IMR-90 (cell line): ENCODE results near the gene SLC1A1. TPM values are rescaled to one million over a fixed set of nuclear protein-coding genes. Genes with fewer than 3 reads are reported as not detected.

ENCODE experiments used
- ATAC-seq: fragments of 200-7000 bp; cut with Tn5 transposase; 2 replicates; pipeline ENCODE4 v1.9.1; 2020; ENCODE audit warnings: low read depth, mild to moderate bottlenecking, moderate library complexity
- BruUV-seq: library from RNA; stranded (reverse); fragments of 400-500 nt; replicated peaks from 2 replicates; lab custom pipeline; 2021; lab: Mats Ljungman, UMichigan
- CTCF ChIA-PET: fragments of 300-600 bp; formaldehyde crosslinking; extraction: SDS; loops from one replicate; lab custom pipeline; 2021; ENCODE audit warnings: antibody characterized with exemption; lab: Yijun Ruan, JAX
- POLR2A ChIA-PET: fragments of 300-600 bp; sonication (Branson Sonifier 250); formaldehyde crosslinking; loops from one replicate; lab custom pipeline; 2022; ENCODE audit warnings: antibody characterized with exemption; ENCODE audit not compliant: unreplicated experiment; lab: Charles Lee
- DNase-seq: peaks from one replicate; pipeline ENCODE4 v3.0.0; 2013
- H2AFZ ChIP-seq: replicated peaks from 2 replicates; pipeline ENCODE3; 2013; ENCODE audit warnings: low read length, mild to moderate bottlenecking; ENCODE audit not compliant: poor library complexity
- H2AK5ac ChIP-seq: 2 replicates; pipeline ENCODE4 v1.6.1; 2013; ENCODE audit warnings: low read depth, low read length, inconsistent platforms
- H2AK9ac ChIP-seq: replicated peaks from 2 replicates; pipeline ENCODE3; 2013; ENCODE audit warnings: mild to moderate bottlenecking, low read depth, low read length, moderate library complexity; ENCODE audit not compliant: poor library complexity
- H2BK120ac ChIP-seq: 2 replicates; pipeline ENCODE4 v1.6.1; 2013; ENCODE audit warnings: low read depth, low read length, inconsistent platforms
- H2BK15ac ChIP-seq: 3 replicates; pipeline ENCODE4 v1.6.1; 2013; ENCODE audit warnings: low read depth, low read length, inconsistent platforms
- H2BK20ac ChIP-seq: 2 replicates; pipeline ENCODE4 v1.6.1; 2013; ENCODE audit warnings: low read depth, mild to moderate bottlenecking, inconsistent platforms, low read length, moderate library complexity
- H2BK5ac ChIP-seq: 2 replicates; pipeline ENCODE4 v1.6.1; 2013; ENCODE audit warnings: mild to moderate bottlenecking, low read depth, low read length, inconsistent platforms; ENCODE audit not compliant: poor library complexity, severe bottlenecking
- H3K14ac ChIP-seq: replicated peaks from 2 replicates; pipeline ENCODE4 v1.6.1; 2013; ENCODE audit warnings: low read depth, low read length, inconsistent platforms
- H3K18ac ChIP-seq: 2 replicates; pipeline ENCODE4 v1.6.1; 2013; ENCODE audit warnings: low read depth, low read length, control low read depth
- H3K23ac ChIP-seq: 2 replicates; pipeline ENCODE4 v1.6.1; 2013; ENCODE audit warnings: low read depth, low read length, inconsistent platforms
- H3K27ac ChIP-seq: 2 replicates; pipeline ENCODE4 v1.5.1; 2013; ENCODE audit warnings: mild to moderate bottlenecking, control low read depth, low read length; ENCODE audit not compliant: insufficient read depth
- H3K27me3 ChIP-seq: 2 replicates; pipeline ENCODE4 v1.6.1; 2013; ENCODE audit warnings: low read length; ENCODE audit not compliant: control insufficient read depth, insufficient read depth
- H3K36me3 ChIP-seq: 2 replicates; pipeline ENCODE4 v1.6.1; 2013; ENCODE audit warnings: low read length, mixed read lengths; ENCODE audit not compliant: control insufficient read depth, insufficient read depth
- H3K4ac ChIP-seq: 2 replicates; pipeline ENCODE4 v1.6.1; 2013; ENCODE audit warnings: low read depth, low read length, inconsistent platforms
- H3K4me1 ChIP-seq: 2 replicates; pipeline ENCODE4 v1.6.1; 2013; ENCODE audit warnings: low read length, mixed read lengths; ENCODE audit not compliant: control insufficient read depth, insufficient read depth
- H3K4me2 ChIP-seq: 2 replicates; pipeline ENCODE4 v1.6.1; 2013; ENCODE audit warnings: low read depth, mild to moderate bottlenecking, control low read depth, low read length, moderate library complexity
- H3K4me3 ChIP-seq: 2 replicates; pipeline ENCODE4 v1.5.1; 2013; ENCODE audit warnings: low read depth, mild to moderate bottlenecking, control low read depth, low read length, moderate library complexity; ENCODE audit not compliant: insufficient read depth
- H3K56ac ChIP-seq: 2 replicates; pipeline ENCODE4 v1.6.1; 2013; ENCODE audit warnings: low read length, inconsistent platforms; ENCODE audit not compliant: insufficient read depth; ENCODE audit errors: extremely low read depth
- H3K79me1 ChIP-seq, 2 experiments: 2 replicates each; pipeline ENCODE4 v1.6.1; 2013; ENCODE audit warnings: low read length in 2 of 2, inconsistent platforms in 1 of 2, low read depth in 1 of 2
- H3K9ac ChIP-seq: 2 replicates; pipeline ENCODE4 v1.6.1; 2013; ENCODE audit warnings: low read depth, low read length, control low read depth
- H3K9me1 ChIP-seq: 2 replicates; pipeline ENCODE4 v1.6.1; 2013; ENCODE audit warnings: low read length, inconsistent platforms; ENCODE audit not compliant: insufficient read depth
- H3K9me3 ChIP-seq: 2 replicates; pipeline ENCODE4 v1.6.1; 2013; ENCODE audit warnings: low read length; ENCODE audit not compliant: control insufficient read depth, insufficient read depth
- H4K20me1 ChIP-seq: 2 replicates; pipeline ENCODE4 v1.6.1; 2013; ENCODE audit warnings: low read length, inconsistent platforms; ENCODE audit not compliant: insufficient read depth
- H4K5ac ChIP-seq: 2 replicates; pipeline ENCODE4 v1.6.1; 2013; ENCODE audit warnings: mild to moderate bottlenecking, low read depth, low read length, control low read depth
- H4K8ac ChIP-seq, 2 experiments: 2 replicates each; pipeline ENCODE4 v1.6.1; 2013; ENCODE audit warnings: low read depth in 2 of 2, low read length in 2 of 2, control low read depth in 1 of 2, inconsistent platforms in 1 of 2
- H4K91ac ChIP-seq: 2 replicates; pipeline ENCODE4 v1.6.1; 2013; ENCODE audit warnings: low read depth, low read length, inconsistent platforms; ENCODE audit not compliant: insufficient read depth
- BHLHE40 ChIP-seq: fragments of 150-350 bp; IDR thresholded peaks from 2 replicates; pipeline ENCODE4 v1.6.1; 2016; ENCODE audit warnings: mild to moderate bottlenecking, low read depth, low read length
- CEBPB ChIP-seq: IDR thresholded peaks from 2 replicates; pipeline ENCODE4 v1.6.1; 2012; ENCODE audit warnings: low read depth, low read length, improper control_type of control experiment
- CHD1 ChIP-seq: IDR thresholded peaks from 2 replicates; pipeline ENCODE4 v1.6.1; 2012; ENCODE audit warnings: low read depth, low read length, improper control_type of control experiment
- FOS ChIP-seq: fragments of 150-350 bp; IDR thresholded peaks from 2 replicates; pipeline ENCODE4 v1.6.1; 2016; ENCODE audit warnings: low read depth, low read length
- MAZ ChIP-seq: IDR thresholded peaks from 2 replicates; pipeline ENCODE4 v1.6.1; 2012; ENCODE audit warnings: low read depth, mild to moderate bottlenecking, low read length, improper control_type of control experiment, moderate library complexity, borderline replicate concordance
- MXI1 ChIP-seq: IDR thresholded peaks from 2 replicates; pipeline ENCODE4 v1.6.1; 2012; ENCODE audit warnings: low read depth, mild to moderate bottlenecking, low read length, moderate library complexity, borderline replicate concordance
- NFE2L2 ChIP-seq: fragments of 150-350 bp; IDR thresholded peaks from 2 replicates; pipeline ENCODE4 v1.6.1; 2016; ENCODE audit warnings: low read depth, mild to moderate bottlenecking, low read length
- POLR2A ChIP-seq: IDR thresholded peaks from 2 replicates; pipeline ENCODE4 v1.6.1; 2012; ENCODE audit warnings: mild to moderate bottlenecking, low read depth, low read length
- RAD21 ChIP-seq: IDR thresholded peaks from 2 replicates; pipeline ENCODE4 v1.6.1; 2012; ENCODE audit warnings: low read length, improper control_type of control experiment
- RCOR1 ChIP-seq: IDR thresholded peaks from 2 replicates; pipeline ENCODE4 v1.6.1; 2012; ENCODE audit warnings: mild to moderate bottlenecking, low read length, improper control_type of control experiment; ENCODE audit not compliant: insufficient replicate concordance
- RFX5 ChIP-seq: IDR thresholded peaks from 2 replicates; pipeline ENCODE4 v1.8.0; 2012; ENCODE audit warnings: low read depth, mild to moderate bottlenecking, low read length, moderate library complexity
- SMC3 ChIP-seq: fragments of 150-350 bp; IDR thresholded peaks from 2 replicates; pipeline ENCODE4 v1.6.1; 2016; ENCODE audit warnings: low read depth, mild to moderate bottlenecking, antibody characterized with exemption, low read length, moderate library complexity
- WGBS, 2 experiments: methylation state at CpG; one replicate each; pipeline versions ENCODE4 v1.1.5 to v1.1.7; 2013; ENCODE audit warnings: missing lambda C conversion rate in 2 of 2; ENCODE audit not compliant: insufficient read length in 1 of 2; ENCODE audit errors: extremely low coverage in 2 of 2; 5-methylcytosine and 5-hydroxymethylcytosine counted together
- dilution Hi-C: fragments of 300-500 bp; cut with HindIII; formaldehyde crosslinking; loops from one replicate; pipeline ENCODE4 v1.14.3; 2018; ENCODE audit warnings: low sequenced_read_pairs; ENCODE audit not compliant: unreplicated experiment
- in situ Hi-C: fragments of 300-500 bp; cut with MboI; formaldehyde crosslinking; loops from 3 replicates; pipeline ENCODE4 v1.14.3; 2019; ENCODE audit warnings: low sequenced_read_pairs, inconsistent platforms, mixed read lengths
- intact Hi-C: fragments of 100-400 bp; cut with micrococcal nuclease; formaldehyde crosslinking; loops from 2 replicates; pipeline ENCODE4 v1.10.0; 2022
- polyA plus RNA-seq, 3 experiments: library from polyadenylated mRNA; depleted of rRNA; stranded (reverse); fragments of >200 nt; gene quantifications; 2 replicates each; pipeline ENCODE4 v1.2.3, GENCODE V29; 2012; ENCODE audit warnings: low replicate concordance in 1 of 3
- total RNA-seq: library from RNA; depleted of rRNA; stranded (reverse); fragments of >200 nt; gene quantifications from 2 replicates; pipeline ENCODE4 v1.2.3, GENCODE V29; 2012
- TF ChIP-seq, protein P1 (sequence below): fragments of 150-350 bp; IDR thresholded peaks from 2 replicates; pipeline ENCODE4 v1.6.1; 2016; ENCODE audit warnings: low read depth, mild to moderate bottlenecking, low read length, moderate library complexity, borderline replicate concordance
- TF ChIP-seq, protein P2 (sequence below): conservative IDR thresholded peaks from 2 replicates; pipeline ENCODE4 v1.5.1; 2012; ENCODE audit warnings: mild to moderate bottlenecking, low read depth, low read length, improper control_type of control experiment
- TF ChIP-seq, protein P3 (sequence below): fragments of 150-350 bp; IDR thresholded peaks from 2 replicates; pipeline ENCODE4 v1.6.1; 2017; ENCODE audit warnings: mild to moderate bottlenecking, antibody characterized with exemption, low read length, low read depth

Gene SLC1A1
- total and polyA plus RNA-seq, 2 of the 4 experiments (the other 2 are of a cell fraction): 2.2 to 4.1 TPM

DNA sequence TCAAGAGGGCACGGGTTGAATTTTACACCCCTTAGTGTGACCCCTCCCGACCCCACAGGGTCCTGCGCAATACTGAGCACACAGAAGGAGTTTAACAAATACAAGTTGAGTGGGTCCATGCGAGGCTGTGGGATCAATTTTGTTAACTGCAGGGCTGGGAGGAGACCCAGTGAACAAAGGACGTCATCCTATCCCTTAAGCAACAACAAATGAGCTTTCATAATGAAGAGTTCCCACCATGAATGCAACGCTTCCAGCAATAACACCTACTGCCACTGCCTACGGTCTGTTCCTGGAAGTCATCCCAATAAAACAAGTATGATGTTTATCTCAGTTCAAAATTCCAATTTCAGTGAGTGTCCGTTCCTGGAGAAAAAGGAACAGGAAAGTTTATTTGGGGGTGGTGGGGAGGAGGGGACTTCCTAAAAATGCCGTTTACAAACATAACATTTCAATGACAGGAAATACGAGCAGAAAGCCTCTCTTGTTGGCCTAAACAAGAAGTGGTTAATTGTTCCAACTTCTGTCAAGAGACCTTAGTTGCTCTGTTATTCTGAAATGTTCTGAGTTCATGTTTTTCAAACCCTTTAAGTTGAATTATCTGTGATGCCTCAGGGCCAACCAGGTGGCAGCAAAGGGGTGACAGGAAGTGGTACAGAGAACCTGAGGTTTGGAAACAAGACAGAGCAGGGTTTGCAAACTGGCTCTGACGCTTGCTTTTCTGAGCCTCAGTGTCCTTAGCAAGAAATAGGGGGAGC, 106.1 kb downstream of the SLC1A1 start:
- H3K27me3 ChIP-seq: peaks cover 3% of the 10 kb centered on the region; the same call in 1 of the 2 replicates
- H4K91ac ChIP-seq: no peak overlapping the region
- no peaks in the 10 kb centered on the region for H3K79me1 ChIP-seq
- H4K20me1 ChIP-seq: no peaks in the 10 kb centered on the region
- no TSS peak for BruUV-seq
- in situ Hi-C loops: no loop called here
- WGBS, 2 experiments: no CpG with 5 or more reads among the region's 11 CpGs
- no peak overlapping the region for H3K4me2 ChIP-seq
- H3K9me3 ChIP-seq: no peaks in the 10 kb centered on the region
- H3K56ac ChIP-seq: no peak overlapping the region
- no peak overlapping the region for H3K9ac ChIP-seq
- no peak for ATAC-seq
- H3K36me3 ChIP-seq: no peaks in the 10 kb centered on the region
- ChIA-PET POLR2A (no interaction called here), CTCF (interaction anchor here (0.6 kb wide), 1 partner anchor 28 kb away, joined by 5 read pairs; no protein-coding TSS in a partner anchor)
- no peak for DNase-seq
- H2AK5ac ChIP-seq: no peak overlapping the region
- H2BK120ac ChIP-seq: no peak overlapping the region
- no peak overlapping the region for H2BK5ac ChIP-seq
- no peak overlapping the region for H2BK15ac ChIP-seq
- H3K18ac ChIP-seq: no peak overlapping the region
- no peak overlapping the region for H4K8ac ChIP-seq
- no peak overlapping the region for H3K4me3 ChIP-seq
- H3K14ac ChIP-seq: no peak overlapping the region
- no peak overlapping the region for H3K27ac ChIP-seq
- no peaks in the 10 kb centered on the region for H3K9me1 ChIP-seq
- H4K5ac ChIP-seq: no peak overlapping the region
- H2AK9ac ChIP-seq: no peak overlapping the region
- no peak overlapping the region for H3K4ac ChIP-seq
- no peak overlapping the region for H2BK20ac ChIP-seq
- intact Hi-C loops: no loop called here
- H3K23ac ChIP-seq: no peak overlapping the region
- H2AFZ ChIP-seq: no peak overlapping the region
- dilution Hi-C loops: no loop called here
- H3K4me1 ChIP-seq: no peaks in the 10 kb centered on the region; the same call in 1 of the 2 replicates
- no peak for TF ChIP-seq CHD1
- no peak for TF ChIP-seq MAZ
- TF ChIP-seq RCOR1: no peak
- no peak for TF ChIP-seq SMC3
- no peak for TF ChIP-seq MXI1
- TF ChIP-seq, protein P1, sequence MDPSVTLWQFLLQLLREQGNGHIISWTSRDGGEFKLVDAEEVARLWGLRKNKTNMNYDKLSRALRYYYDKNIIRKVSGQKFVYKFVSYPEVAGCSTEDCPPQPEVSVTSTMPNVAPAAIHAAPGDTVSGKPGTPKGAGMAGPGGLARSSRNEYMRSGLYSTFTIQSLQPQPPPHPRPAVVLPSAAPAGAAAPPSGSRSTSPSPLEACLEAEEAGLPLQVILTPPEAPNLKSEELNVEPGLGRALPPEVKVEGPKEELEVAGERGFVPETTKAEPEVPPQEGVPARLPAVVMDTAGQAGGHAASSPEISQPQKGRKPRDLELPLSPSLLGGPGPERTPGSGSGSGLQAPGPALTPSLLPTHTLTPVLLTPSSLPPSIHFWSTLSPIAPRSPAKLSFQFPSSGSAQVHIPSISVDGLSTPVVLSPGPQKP: no peak
- TF ChIP-seq POLR2A: no peak
- TF ChIP-seq RFX5: no peak
- TF ChIP-seq NFE2L2: no peak
- TF ChIP-seq, protein P2, sequence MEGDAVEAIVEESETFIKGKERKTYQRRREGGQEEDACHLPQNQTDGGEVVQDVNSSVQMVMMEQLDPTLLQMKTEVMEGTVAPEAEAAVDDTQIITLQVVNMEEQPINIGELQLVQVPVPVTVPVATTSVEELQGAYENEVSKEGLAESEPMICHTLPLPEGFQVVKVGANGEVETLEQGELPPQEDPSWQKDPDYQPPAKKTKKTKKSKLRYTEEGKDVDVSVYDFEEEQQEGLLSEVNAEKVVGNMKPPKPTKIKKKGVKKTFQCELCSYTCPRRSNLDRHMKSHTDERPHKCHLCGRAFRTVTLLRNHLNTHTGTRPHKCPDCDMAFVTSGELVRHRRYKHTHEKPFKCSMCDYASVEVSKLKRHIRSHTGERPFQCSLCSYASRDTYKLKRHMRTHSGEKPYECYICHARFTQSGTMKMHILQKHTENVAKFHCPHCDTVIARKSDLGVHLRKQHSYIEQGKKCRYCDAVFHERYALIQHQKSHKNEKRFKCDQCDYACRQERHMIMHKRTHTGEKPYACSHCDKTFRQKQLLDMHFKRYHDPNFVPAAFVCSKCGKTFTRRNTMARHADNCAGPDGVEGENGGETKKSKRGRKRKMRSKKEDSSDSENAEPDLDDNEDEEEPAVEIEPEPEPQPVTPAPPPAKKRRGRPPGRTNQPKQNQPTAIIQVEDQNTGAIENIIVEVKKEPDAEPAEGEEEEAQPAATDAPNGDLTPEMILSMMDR: no peak
- TF ChIP-seq, protein P3, sequence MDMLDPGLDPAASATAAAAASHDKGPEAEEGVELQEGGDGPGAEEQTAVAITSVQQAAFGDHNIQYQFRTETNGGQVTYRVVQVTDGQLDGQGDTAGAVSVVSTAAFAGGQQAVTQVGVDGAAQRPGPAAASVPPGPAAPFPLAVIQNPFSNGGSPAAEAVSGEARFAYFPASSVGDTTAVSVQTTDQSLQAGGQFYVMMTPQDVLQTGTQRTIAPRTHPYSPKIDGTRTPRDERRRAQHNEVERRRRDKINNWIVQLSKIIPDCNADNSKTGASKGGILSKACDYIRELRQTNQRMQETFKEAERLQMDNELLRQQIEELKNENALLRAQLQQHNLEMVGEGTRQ: no peak
- no peak for TF ChIP-seq FOS
- no peak for TF ChIP-seq BHLHE40
- no peak for TF ChIP-seq RAD21
- TF ChIP-seq CEBPB: no peak
